Kidney epithelial cell (primary cell): ENCODE measurements around the gene ADNP2. TPM values are rescaled to one million over a fixed set of nuclear protein-coding genes. Genes with fewer than 3 reads are reported as not detected.

Experiments used
- DNase-seq: peaks from one replicate; pipeline ENCODE4 v3.0.0-alpha.2; 2010; ENCODE audit warnings: low read depth
- H3K27me3 ChIP-seq: 2 replicates; pipeline ENCODE4 v1.6.0; 2011; ENCODE audit warnings: low read length; ENCODE audit not compliant: control insufficient read depth, insufficient read depth
- H3K36me3 ChIP-seq: 2 replicates; pipeline ENCODE4 v1.5.1; 2011; ENCODE audit warnings: low read length; ENCODE audit not compliant: control insufficient read depth, insufficient read depth
- H3K4me3 ChIP-seq: 2 replicates; pipeline ENCODE4 v1.5.1; 2011; ENCODE audit warnings: low read depth, mild to moderate bottlenecking, control low read depth, low read length
- CTCF ChIP-seq: IDR thresholded peaks from 2 replicates; pipeline ENCODE4 v1.5.1; 2011; ENCODE audit warnings: mild to moderate bottlenecking, moderate library complexity, low read length, control low read depth, inconsistent platforms; ENCODE audit not compliant: insufficient read depth, poor library complexity, severe bottlenecking
- total RNA-seq: library from RNA; depleted of rRNA; stranded (reverse); fragments of >200 nt; gene quantifications from 2 replicates; pipeline ENCODE4 v1.2.3, GENCODE V29; 2015

Gene ADNP2
- total RNA-seq, 1 donor from 2014 or later: 21.8 TPM

- peak overlapping the region; percentile 49 for H3K4me3 ChIP-seq
- H3K27me3 ChIP-seq: no peaks in the 10 kb centered on the region
- DNase-seq: no peak
- peaks cover 2% of the 10 kb centered on the region for H3K36me3 ChIP-seq
- TF ChIP-seq CTCF: no peak
These were observed 39.5 kb downstream of the ADNP2 start for GRCh38 chr18:80148326-80149199.

- no peak for DNase-seq
- H3K36me3 ChIP-seq: peaks cover 2% of the 10 kb centered on the region
- no peak for TF ChIP-seq CTCF
- no peak overlapping the region for H3K4me3 ChIP-seq
- no peaks in the 10 kb centered on the region for H3K27me3 ChIP-seq
These were observed 40.6 kb downstream of the ADNP2 start for GRCh38 chr18:80149667-80150066.

DNA sequence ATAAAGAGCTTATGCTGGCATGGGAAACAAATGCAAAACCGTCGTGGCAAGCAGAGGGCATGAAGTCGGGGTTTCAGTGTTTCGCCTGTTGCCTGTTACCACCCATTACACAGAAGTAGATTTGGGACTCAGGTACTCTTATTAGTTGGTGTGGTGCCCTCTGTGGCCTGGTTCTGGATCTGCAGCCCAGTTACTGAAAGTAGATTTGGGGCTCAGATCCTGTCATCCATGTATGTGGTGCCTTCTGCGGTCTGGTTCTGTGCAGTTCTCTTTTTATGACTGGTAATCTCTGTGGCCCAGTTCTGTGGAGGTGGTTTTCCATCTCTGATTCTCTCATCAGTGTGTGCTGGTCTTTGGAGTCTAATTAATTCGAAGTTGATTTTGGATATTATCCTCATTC, 45.2 kb downstream of the ADNP2 start:
- peak; percentile 32 for TF ChIP-seq CTCF
- DNase-seq: no peak

GRCh38 chr18:80157708-80158343, 48.8 kb downstream of the ADNP2 start:
- Histone ChIP-seq H3K36me3 (no peaks in the 10 kb centered on the region), H3K4me3 (no peak overlapping the region), H3K27me3 (peaks cover 4% of the 10 kb centered on the region)
- peak; percentile 18 for DNase-seq
- peak; percentile 95 for TF ChIP-seq CTCF

More for the DNA sequence above, 45.2 kb downstream of the ADNP2 start:
- Histone ChIP-seq H3K36me3 (peaks cover 2% of the 10 kb centered on the region), H3K4me3 (no peak overlapping the region), H3K27me3 (no peaks in the 10 kb centered on the region)

DNA sequence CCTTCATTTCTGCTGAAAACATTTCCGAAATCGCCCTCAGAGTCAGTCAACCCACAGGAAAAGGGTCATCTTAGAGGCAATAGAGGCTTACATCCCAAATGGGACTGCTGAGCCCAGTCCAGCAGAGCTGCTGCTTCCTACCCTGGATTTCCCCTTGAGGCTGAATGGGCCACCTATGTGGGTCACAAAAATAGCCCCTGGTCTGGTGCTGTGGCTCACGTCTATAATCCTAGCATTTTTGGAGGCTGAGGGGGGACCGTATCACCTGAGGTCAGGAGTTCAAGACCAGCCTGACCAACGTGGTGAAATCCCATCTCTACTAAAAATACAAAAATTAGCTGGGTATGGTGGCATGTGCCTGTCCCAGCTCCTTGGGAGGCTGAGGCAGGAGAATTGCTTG, 49.3 kb downstream of the ADNP2 start:
- TF ChIP-seq CTCF: no peak
- DNase-seq: no peak
- H3K36me3 ChIP-seq: no peaks in the 10 kb centered on the region
- H3K27me3 ChIP-seq: peaks cover 4% of the 10 kb centered on the region
- no peak overlapping the region for H3K4me3 ChIP-seq
